Activated CD4-positive, alpha-beta T cell treated with anti-CD3 and anti-CD28 coated beads for 36 hours (primary cell): ENCODE results near the gene CTXND2. TPM values are rescaled to one million over a fixed set of nuclear protein-coding genes. Genes with fewer than 3 reads are reported as not detected.
"Not testable (repeated sequence)": the region's sequence is repeated elsewhere in the genome, so short reads cannot be mapped to it uniquely, and the experiment has no call there.

ENCODE experiments used
- ATAC-seq: fragments of 200-7000 bp; cut with Tn5 transposase; one replicate; pipeline ENCODE4 v1.10.0; 2021; ENCODE audit warnings: mild to moderate bottlenecking, moderate library complexity
- CTCF ChIA-PET: fragments of 350-600 bp; sonication (Branson Sonifier 250); formaldehyde crosslinking; loops from one replicate; lab custom pipeline; 2021; ENCODE audit warnings: antibody characterized with exemption; lab: Charles Lee
- POLR2A ChIA-PET: fragments of 350-600 bp; sonication (Branson Sonifier 250); formaldehyde crosslinking; loops from one replicate; lab custom pipeline; 2021; ENCODE audit warnings: antibody characterized with exemption, inconsistent platforms; lab: Charles Lee
- DNase-seq: peaks from one replicate; pipeline ENCODE4 v3.0.0-alpha.2; 2020
- H3K27ac Mint-ChIP-seq: one replicate; pipeline ENCODE4 v1.8.0; 2021; ENCODE audit warnings: mixed read lengths
- H3K27me3 Mint-ChIP-seq: one replicate; pipeline ENCODE4 v1.8.0; 2021; ENCODE audit warnings: mixed read lengths
- H3K36me3 Mint-ChIP-seq: one replicate; pipeline ENCODE4 v1.8.0; 2021; ENCODE audit warnings: low read depth, mixed read lengths
- H3K4me1 Mint-ChIP-seq: one replicate; pipeline ENCODE4 v1.8.0; 2021; ENCODE audit warnings: mixed read lengths
- H3K4me3 Mint-ChIP-seq: one replicate; pipeline ENCODE4 v1.8.0; 2021; ENCODE audit warnings: mild to moderate bottlenecking, moderate library complexity, mixed read lengths
- H3K9me3 Mint-ChIP-seq: one replicate; pipeline ENCODE4 v1.8.0; 2021; ENCODE audit warnings: low read depth, mixed read lengths
- intact Hi-C, 2 experiments: fragments of 100-400 bp; cut with DNase I in 1 of 2; cut with micrococcal nuclease in 1 of 2; formaldehyde crosslinking; loops; one replicate each; pipeline versions ENCODE4 v1.14.2 to v1.15.1; 2022 to 2024; cut with DNase I, micrococcal nuclease
- total RNA-seq, 2 experiments: library from RNA; stranded (reverse); gene quantifications; one replicate each; pipeline ENCODE4 v1.2.3, GENCODE V29; 2021

CTXND2 gene
- total RNA-seq, 2 experiments from 2014 or later: not detected

- ChIA-PET CTCF (interaction anchor here (0.8 to 1.8 kb wide), 4 partner anchors 11 to 116 kb away, joined by 3 to 6 read pairs (median 4); partner anchors contain the start of gene MINDY1), POLR2A (interaction anchor here (1.2 kb wide), 1 partner anchor 32 kb away, joined by 6 read pairs; no protein-coding TSS in a partner anchor)
- Mint-ChIP-seq H3K9me3 (no peaks in the 10 kb centered on the region), H3K4me3 (peak overlapping the region; percentile 18), H3K36me3 (no peaks in the 10 kb centered on the region), H3K27ac (peak overlapping the region; percentile 61), H3K27me3 (no peaks in the 10 kb centered on the region), H3K4me1 (peaks cover 24% of the 10 kb centered on the region)
- intact Hi-C loops: no loop called here
- DNase-seq (no peak), ATAC-seq (peak; percentile 93)
These were observed 3.1 kb downstream of the CTXND2 start for GRCh38 chr1:150890033-150890416.

- peaks cover 26% of the 10 kb centered on the region for H3K4me1 Mint-ChIP-seq
- no peak overlapping the region for H3K27ac Mint-ChIP-seq
- POLR2A ChIA-PET: no interaction called here
- no peaks in the 10 kb centered on the region for H3K36me3 Mint-ChIP-seq
- ATAC-seq: no peak
- H3K4me3 Mint-ChIP-seq: no peak overlapping the region
- CTCF ChIA-PET: interaction anchor here (0.6 kb wide), 1 partner anchor 71 kb away, joined by 3 read pairs; no protein-coding TSS in a partner anchor
- intact Hi-C loops: no loop called here
- H3K27me3 Mint-ChIP-seq: peaks cover 2% of the 10 kb centered on the region
- H3K9me3 Mint-ChIP-seq: no peaks in the 10 kb centered on the region
- DNase-seq: no peak
These were observed 6.5 kb downstream of the CTXND2 start for GRCh38 chr1:150893336-150893913.

- H3K27me3 Mint-ChIP-seq: peaks cover 2% of the 10 kb centered on the region
- no peak overlapping the region for H3K27ac Mint-ChIP-seq
- peaks cover 11% of the 10 kb centered on the region for H3K4me1 Mint-ChIP-seq
- DNase-seq: no peak
- H3K9me3 Mint-ChIP-seq: no peaks in the 10 kb centered on the region
- intact Hi-C loops: no loop called here
- ChIA-PET CTCF (interaction anchor here (1.0 kb wide), 1 partner anchor 27 kb away, joined by 3 read pairs; no protein-coding TSS in a partner anchor), POLR2A (no interaction called here)
- H3K36me3 Mint-ChIP-seq: no peaks in the 10 kb centered on the region
- H3K4me3 Mint-ChIP-seq: no peak overlapping the region
- ATAC-seq: no peak
These were observed 8.7 kb downstream of the CTXND2 start for GRCh38 chr1:150895618-150896017.

- CTCF ChIA-PET: interaction anchor here (1.2 kb wide), 1 partner anchor 23 kb away, joined by 4 read pairs; no protein-coding TSS in a partner anchor
- H3K36me3 Mint-ChIP-seq, H3K9me3 Mint-ChIP-seq, H3K4me3 Mint-ChIP-seq, intact Hi-C loops, H3K27ac Mint-ChIP-seq, DNase-seq, H3K4me1 Mint-ChIP-seq, H3K27me3 Mint-ChIP-seq, ATAC-seq, POLR2A ChIA-PET: not testable (repeated sequence)
These were observed 12.9 kb downstream of the CTXND2 start for GRCh38 chr1:150899795-150900194.

- ChIA-PET POLR2A (no interaction called here), CTCF (no interaction called here)
- DNase-seq (no peak), ATAC-seq (no peak)
- Mint-ChIP-seq H3K27ac (no peak overlapping the region), H3K36me3 (no peaks in the 10 kb centered on the region), H3K4me3 (no peak overlapping the region), H3K9me3 (no peaks in the 10 kb centered on the region), H3K27me3 (no peaks in the 10 kb centered on the region), H3K4me1 (peaks cover 5% of the 10 kb centered on the region)
- intact Hi-C loops: no loop called here
These were observed 15.4 kb downstream of the CTXND2 start for GRCh38 chr1:150902346-150902745.

- no peaks in the 10 kb centered on the region for H3K36me3 Mint-ChIP-seq
- H3K27ac Mint-ChIP-seq: no peak overlapping the region
- ChIA-PET POLR2A (no interaction called here), CTCF (no interaction called here)
- intact Hi-C loops: no loop called here
- no peaks in the 10 kb centered on the region for H3K27me3 Mint-ChIP-seq
- DNase-seq: no peak
- H3K4me3 Mint-ChIP-seq: no peak overlapping the region
- no peak for ATAC-seq
- H3K9me3 Mint-ChIP-seq: no peaks in the 10 kb centered on the region
- H3K4me1 Mint-ChIP-seq: peaks cover 7% of the 10 kb centered on the region
These were observed 15.8 kb downstream of the CTXND2 start for GRCh38 chr1:150902751-150903150.

- H3K4me1 Mint-ChIP-seq: peaks cover 7% of the 10 kb centered on the region
- intact Hi-C loops: no loop called here
- no peak for DNase-seq
- no peak for ATAC-seq
- POLR2A ChIA-PET: no interaction called here
- no peaks in the 10 kb centered on the region for H3K9me3 Mint-ChIP-seq
- H3K27ac Mint-ChIP-seq: no peak overlapping the region
- CTCF ChIA-PET: no interaction called here
- H3K27me3 Mint-ChIP-seq: no peaks in the 10 kb centered on the region
- no peaks in the 10 kb centered on the region for H3K36me3 Mint-ChIP-seq
- no peak overlapping the region for H3K4me3 Mint-ChIP-seq
These were observed 18.4 kb downstream of the CTXND2 start for GRCh38 chr1:150905301-150905700.

- H3K4me1 Mint-ChIP-seq: peaks cover 7% of the 10 kb centered on the region
- no peaks in the 10 kb centered on the region for H3K36me3 Mint-ChIP-seq
- ChIA-PET POLR2A (no interaction called here), CTCF (no interaction called here)
- H3K27me3 Mint-ChIP-seq: no peaks in the 10 kb centered on the region
- intact Hi-C loops: no loop called here
- no peak for ATAC-seq
- DNase-seq: no peak
- H3K4me3 Mint-ChIP-seq: no peak overlapping the region
- H3K9me3 Mint-ChIP-seq: no peaks in the 10 kb centered on the region
- H3K27ac Mint-ChIP-seq: no peak overlapping the region
These were observed 19.4 kb downstream of the CTXND2 start for GRCh38 chr1:150906329-150906728.

- Mint-ChIP-seq H3K27me3 (no peaks in the 10 kb centered on the region), H3K9me3 (no peaks in the 10 kb centered on the region), H3K4me3 (no peak overlapping the region), H3K27ac (no peak overlapping the region), H3K4me1 (peaks cover 7% of the 10 kb centered on the region), H3K36me3 (no peaks in the 10 kb centered on the region)
- ChIA-PET CTCF (interaction anchor here (0.8 to 1.0 kb wide), 2 partner anchors 16 to 89 kb away, joined by 3 read pairs; no protein-coding TSS in a partner anchor), POLR2A (interaction anchor here (0.7 kb wide), 1 partner anchor 244 kb away, joined by 4 read pairs; no protein-coding TSS in a partner anchor)
- DNase-seq (no peak), ATAC-seq (no peak)
- intact Hi-C loops: no loop called here
These were observed 19.9 kb downstream of the CTXND2 start for GRCh38 chr1:150906813-150907212.

GRCh38 chr1:150909585-150910180, 22.7 kb downstream of the CTXND2 start:
- no peak for ATAC-seq
- Mint-ChIP-seq H3K4me3 (no peak overlapping the region), H3K36me3 (no peaks in the 10 kb centered on the region), H3K27me3 (no peaks in the 10 kb centered on the region), H3K27ac (no peak overlapping the region), H3K4me1 (peaks cover 7% of the 10 kb centered on the region), H3K9me3 (no peaks in the 10 kb centered on the region)
- POLR2A ChIA-PET: no interaction called here
- CTCF ChIA-PET: interaction anchor here (0.6 kb wide), 1 partner anchor 208 kb away, joined by 3 read pairs; no protein-coding TSS in a partner anchor
- intact Hi-C loops: loop anchor here in 1 of 2 experiments (2.0 kb wide), 1 partner anchor 19 kb away; no protein-coding TSS in a partner anchor
- DNase-seq: no peak

- H3K27me3 Mint-ChIP-seq: no peaks in the 10 kb centered on the region
- intact Hi-C loops: no loop called here
- no peaks in the 10 kb centered on the region for H3K36me3 Mint-ChIP-seq
- ATAC-seq (no peak), DNase-seq (no peak)
- H3K9me3 Mint-ChIP-seq: no peaks in the 10 kb centered on the region
- CTCF ChIA-PET: interaction anchor here (0.6 to 1.2 kb wide), 3 partner anchors 9 to 823 kb away, joined by 3 to 7 read pairs (median 4); no protein-coding TSS in a partner anchor
- H3K4me3 Mint-ChIP-seq: no peak overlapping the region
- no peak overlapping the region for H3K27ac Mint-ChIP-seq
- POLR2A ChIA-PET: interaction anchor here (0.7 kb wide), 1 partner anchor 155 kb away, joined by 3 read pairs; no protein-coding TSS in a partner anchor
- H3K4me1 Mint-ChIP-seq: no peaks in the 10 kb centered on the region
These were observed 25.7 kb downstream of the CTXND2 start for GRCh38 chr1:150912623-150913022.

- peaks cover 6% of the 10 kb centered on the region for H3K4me1 Mint-ChIP-seq
- no peaks in the 10 kb centered on the region for H3K9me3 Mint-ChIP-seq
- no peak for ATAC-seq
- ChIA-PET CTCF (no interaction called here), POLR2A (no interaction called here)
- no peaks in the 10 kb centered on the region for H3K36me3 Mint-ChIP-seq
- H3K27ac Mint-ChIP-seq: no peak overlapping the region
- intact Hi-C loops: no loop called here
- H3K4me3 Mint-ChIP-seq: no peak overlapping the region
- H3K27me3 Mint-ChIP-seq: no peaks in the 10 kb centered on the region
- no peak for DNase-seq
These were observed 30.5 kb downstream of the CTXND2 start for GRCh38 chr1:150917387-150917786.
